SKM-1 treated with dmso at 0.1 percent for 144 hours (cell line): ENCODE measurements around the gene ELAVL1.
"Not testable (repeated sequence)": the region's sequence is repeated elsewhere in the genome, so short reads cannot be mapped to it uniquely, and the experiment has no call there.

Experiments used
- DNase-seq: peaks from one replicate; lab custom pipeline; 2025; ENCODE audit not compliant: unreplicated experiment; lab: John Stamatoyannopoulos, UW

Gene ELAVL1

GRCh38 chr19:8005534-8006256, at the start of gene ELAVL1:
Gene ELAVL1, minus strand, starts transcription at chr19:8005641. Its CDS starts 13,826 bp downstream, at chr19:7991815.
- peak; percentile 73 for DNase-seq

- no peak for DNase-seq
Measured at GRCh38 chr19:8054169-8054568, 48.7 kb upstream of the ELAVL1 start.

GRCh38 chr19:8052464-8052859, 47.0 kb upstream of the ELAVL1 start, which contains the start of gene CCL25:
Gene CCL25, plus strand, starts transcription at chr19:8052760. Its CDS starts 290 bp downstream, at chr19:8053050.
- no peak for DNase-seq

- DNase-seq, result peak; percentile 95
Measured at GRCh38 chr19:8050274-8051096, 45.0 kb upstream of the ELAVL1 start.

- no peak for DNase-seq
Measured at GRCh38 chr19:8046569-8047165, 41.2 kb upstream of the ELAVL1 start.

- DNase-seq, result no peak
Measured at GRCh38 chr19:8045872-8046568, 40.6 kb upstream of the ELAVL1 start.

- no peak for DNase-seq
Measured at GRCh38 chr19:8044018-8044417, 38.6 kb upstream of the ELAVL1 start.

- no peak for DNase-seq
Measured at GRCh38 chr19:8042900-8043299, 37.5 kb upstream of the ELAVL1 start.

GRCh38 chr19:8041531-8041931, 36.1 kb upstream of the ELAVL1 start:
- DNase-seq, result peak; percentile 29

- no peak for DNase-seq
Measured at GRCh38 chr19:8039231-8039630, 33.8 kb upstream of the ELAVL1 start.

GRCh38 chr19:8038815-8039214, 33.4 kb upstream of the ELAVL1 start:
- DNase-seq, result no peak

GRCh38 chr19:8036434-8037099, 31.1 kb upstream of the ELAVL1 start:
- DNase-seq, result no peak

- DNase-seq, result no peak
Measured at GRCh38 chr19:8034178-8034525, 28.7 kb upstream of the ELAVL1 start.

- not testable (repeated sequence) for DNase-seq
Measured at GRCh38 chr19:8033287-8034177, 28.1 kb upstream of the ELAVL1 start.

- DNase-seq, result no peak
Measured at GRCh38 chr19:8030960-8031359, 25.5 kb upstream of the ELAVL1 start.

GRCh38 chr19:8028951-8029491, 23.6 kb upstream of the ELAVL1 start:
- DNase-seq, result no peak

GRCh38 chr19:8025316-8025715, 19.9 kb upstream of the ELAVL1 start:
- no peak for DNase-seq

GRCh38 chr19:8024256-8024655, 18.8 kb upstream of the ELAVL1 start:
- not testable (repeated sequence) for DNase-seq

- no peak for DNase-seq
Measured at GRCh38 chr19:8023371-8023770, 17.9 kb upstream of the ELAVL1 start.
